Measurements from ENCODE around the gene PLXNA2.

DNA sequence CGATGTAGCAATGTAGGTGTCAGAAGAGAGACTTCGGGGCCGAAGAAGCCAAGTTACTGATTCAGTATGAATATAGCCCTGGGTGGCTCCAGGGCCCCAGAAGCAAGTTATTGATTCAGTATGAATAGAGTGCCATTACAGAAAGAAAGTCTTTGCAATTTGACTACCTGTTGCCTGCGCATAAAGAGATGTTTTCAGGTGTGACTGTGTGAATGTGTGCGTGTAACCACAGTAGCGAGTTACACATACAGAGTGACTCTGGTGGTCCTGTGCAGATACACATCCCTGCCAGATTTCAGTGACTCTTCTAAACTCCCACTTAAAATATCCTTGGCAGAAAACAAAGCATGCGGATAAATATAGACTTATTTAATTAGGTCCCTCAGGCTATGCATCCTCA lies 190.5 kb downstream of the PLXNA2 start:
- no peak for TF ChIP-seq CTCF (conservative IDR thresholded peaks at IDR 0.05; ENCODE audit: low read depth, low read length)
- no peak for TF ChIP-seq EZH2 (IDR thresholded peaks at IDR 0.05; ENCODE audit: borderline replicate concordance, low read depth, low read length, poor library complexity, severe bottlenecking)
